NCI-H1105 (cell line): ENCODE measurements around the gene DHODH.

Source experiments
- DNase-seq: peaks from one replicate; lab custom pipeline; 2025; lab: John Stamatoyannopoulos, UW

DHODH gene

GRCh38 chr16:72013888-72014581 is 5.5 kb downstream of the DHODH start:
- DNase-seq: no peak

GRCh38 chr16:72014675-72015074 is 6.1 kb downstream of the DHODH start:
- no peak for DNase-seq

DNA sequence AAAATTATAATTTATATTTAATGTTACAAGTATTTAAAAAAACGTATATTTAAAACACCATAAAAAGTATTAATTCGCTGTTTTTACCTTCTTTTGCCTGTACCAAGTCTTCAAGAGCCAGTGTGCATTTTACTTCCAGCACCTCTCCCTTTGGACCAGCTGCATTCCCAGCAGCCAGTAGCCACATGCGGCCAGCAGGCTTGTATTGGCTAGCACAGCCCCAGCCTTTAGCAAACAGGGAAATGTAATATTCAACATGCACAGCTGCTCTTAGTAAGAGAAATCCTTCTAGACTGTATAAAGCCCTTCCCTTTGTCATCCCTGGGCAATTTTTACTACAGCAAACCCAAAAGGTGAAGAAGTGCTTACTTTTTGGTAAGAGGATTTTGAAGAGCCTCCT is 6.6 kb downstream of the DHODH start:
- DNase-seq: no peak

DNA sequence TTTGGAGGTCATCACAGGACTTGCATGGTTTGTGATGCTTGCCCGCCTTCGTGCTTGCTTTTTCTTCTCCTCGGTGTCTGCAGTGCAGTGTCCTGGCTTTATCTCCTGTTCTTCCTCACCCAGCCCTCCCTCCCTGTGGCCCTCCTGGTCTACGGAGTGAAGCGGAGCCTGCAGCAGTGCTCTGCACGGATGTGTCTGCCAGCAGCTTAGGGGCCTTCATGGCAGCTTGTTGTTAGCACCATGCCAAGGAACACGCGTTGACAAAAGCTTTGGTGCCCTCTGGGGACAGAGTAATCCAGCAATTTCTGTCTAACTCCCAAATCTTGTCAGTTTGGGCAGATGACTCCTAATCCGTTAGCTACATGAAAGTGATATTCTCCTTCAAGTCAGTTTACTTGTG is 9.9 kb downstream of the DHODH start:
- DNase-seq: no peak

DNA sequence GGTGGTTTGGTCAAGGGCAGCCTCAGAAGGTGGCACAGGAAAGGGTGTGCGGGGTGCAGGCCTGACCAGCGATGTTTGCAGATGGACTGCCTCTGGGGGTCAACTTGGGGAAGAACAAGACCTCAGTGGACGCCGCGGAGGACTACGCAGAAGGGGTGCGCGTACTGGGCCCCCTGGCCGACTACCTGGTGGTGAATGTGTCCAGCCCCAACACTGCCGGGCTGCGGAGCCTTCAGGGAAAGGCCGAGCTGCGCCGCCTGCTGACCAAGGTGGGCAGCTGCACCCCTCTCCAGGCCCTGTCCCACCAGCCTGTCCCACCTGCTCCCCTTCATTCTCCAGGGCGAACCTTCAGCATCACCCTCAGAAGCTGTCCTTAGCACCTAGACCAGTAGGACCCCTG is 12.5 kb downstream of the DHODH start:
- DNase-seq: no peak

DNA sequence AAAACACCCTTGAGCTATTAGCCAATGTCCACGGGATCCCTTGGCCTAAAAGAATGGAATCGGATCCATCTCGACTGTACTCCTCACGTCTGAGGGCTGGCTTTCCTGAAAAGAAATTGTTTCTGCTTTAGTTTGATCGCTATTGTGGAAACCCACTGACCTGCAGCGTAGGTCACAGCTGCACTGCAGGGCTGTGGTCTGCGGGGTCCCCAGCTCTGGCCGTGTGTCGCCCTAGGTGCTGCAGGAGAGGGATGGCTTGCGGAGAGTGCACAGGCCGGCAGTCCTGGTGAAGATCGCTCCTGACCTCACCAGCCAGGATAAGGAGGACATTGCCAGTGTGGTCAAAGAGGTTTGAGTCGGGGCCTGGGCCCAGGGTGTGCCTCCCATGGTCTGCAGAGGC is 13.6 kb downstream of the DHODH start:
- DNase-seq: no peak

- DNase-seq: no peak
These were observed 15.4 kb downstream of the DHODH start for GRCh38 chr16:72023962-72024361.

GRCh38 chr16:72024862-72025382 is 16.4 kb downstream of the DHODH start:
- DNase-seq: no peak

- no peak for DNase-seq
These were observed 17.0 kb downstream of the DHODH start for GRCh38 chr16:72025404-72026114.

- no peak for DNase-seq
These were observed 19.3 kb downstream of the DHODH start for GRCh38 chr16:72027669-72028378.

DNA sequence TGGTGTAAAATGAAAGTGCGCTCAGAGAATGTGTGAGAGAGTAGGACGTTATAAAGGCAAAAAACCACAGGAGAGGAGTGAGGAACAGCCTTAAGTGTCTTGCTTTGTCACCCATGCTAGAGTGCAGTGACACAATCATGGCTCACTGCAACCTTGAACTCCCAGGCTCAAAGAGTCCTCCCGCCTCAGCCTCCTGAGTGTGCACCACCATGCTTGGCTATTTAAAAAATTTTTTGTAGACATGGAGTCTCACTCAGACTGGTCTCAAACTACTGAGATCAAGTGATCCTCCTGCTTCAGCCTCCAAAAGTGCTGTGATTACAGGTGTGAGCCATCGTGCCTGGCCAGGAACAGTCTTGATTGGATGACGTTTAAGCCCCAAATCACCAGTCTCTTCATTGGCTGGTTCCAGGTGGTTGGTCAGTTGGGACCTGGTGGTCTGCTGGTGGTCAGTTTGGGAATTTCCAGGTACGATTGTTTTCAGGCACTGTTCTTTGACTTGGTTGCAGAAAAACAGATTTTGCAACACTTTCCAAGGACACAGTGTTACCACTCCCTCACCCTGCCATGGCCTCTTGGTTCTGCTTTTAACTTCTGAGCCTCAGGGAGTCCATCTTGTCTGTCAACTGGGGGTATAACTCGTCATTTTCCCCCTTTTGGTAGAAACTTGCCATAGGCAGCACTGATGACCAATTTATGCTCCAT is 21.2 kb downstream of the DHODH start:
- no peak for DNase-seq

- no peak for DNase-seq
These were observed 24.9 kb downstream of the DHODH start for GRCh38 chr16:72033437-72033836.

DNA sequence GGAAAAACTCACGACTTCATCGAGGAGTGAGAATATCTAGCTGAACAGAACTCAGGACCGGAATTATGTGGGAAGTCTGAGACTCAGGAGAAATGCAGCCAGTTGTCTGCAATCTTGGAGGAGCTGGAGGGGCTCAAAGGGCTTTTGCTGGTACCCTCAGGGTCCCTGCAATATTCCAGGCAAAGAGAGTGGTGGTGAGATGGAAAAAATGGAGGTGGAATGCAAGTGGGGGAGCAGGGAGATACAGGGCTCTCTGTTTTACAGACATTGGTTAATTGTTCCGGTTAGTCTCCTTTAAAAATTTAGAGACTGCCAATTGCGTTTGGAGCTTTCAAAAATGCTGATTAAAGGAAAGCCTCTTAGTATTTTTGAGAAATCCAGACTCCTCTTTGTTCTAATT is 27.6 kb downstream of the DHODH start:
- no peak for DNase-seq

DNA sequence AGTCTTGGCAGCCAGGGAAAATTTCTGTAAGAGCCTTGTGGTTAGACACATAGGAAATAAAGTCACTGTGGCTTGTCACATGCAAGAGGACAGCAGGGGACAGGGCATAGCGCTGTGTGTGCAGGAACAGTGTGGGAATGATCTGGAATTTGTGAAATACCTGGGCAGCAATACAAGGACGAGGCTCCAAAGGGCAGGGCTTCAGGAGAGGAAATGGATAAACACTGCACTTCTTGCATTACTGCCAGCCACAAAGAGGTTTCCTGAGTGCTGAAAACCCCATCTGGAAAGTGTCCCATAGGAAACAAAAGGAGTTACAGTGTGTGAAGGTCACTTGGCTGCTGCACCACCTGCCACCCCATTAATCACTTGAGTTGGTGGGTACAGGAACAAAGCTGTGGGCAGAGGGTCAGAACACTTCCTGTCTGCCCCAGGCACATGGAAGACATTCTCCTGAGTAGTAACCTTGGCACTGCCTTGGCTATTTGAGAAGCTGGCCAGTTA is 33.7 kb downstream of the DHODH start:
- DNase-seq: no peak

GRCh38 chr16:72043058-72043457 is 34.5 kb downstream of the DHODH start:
- DNase-seq: no peak

GRCh38 chr16:72043539-72043938 is 35.0 kb downstream of the DHODH start:
- DNase-seq: no peak

DNA sequence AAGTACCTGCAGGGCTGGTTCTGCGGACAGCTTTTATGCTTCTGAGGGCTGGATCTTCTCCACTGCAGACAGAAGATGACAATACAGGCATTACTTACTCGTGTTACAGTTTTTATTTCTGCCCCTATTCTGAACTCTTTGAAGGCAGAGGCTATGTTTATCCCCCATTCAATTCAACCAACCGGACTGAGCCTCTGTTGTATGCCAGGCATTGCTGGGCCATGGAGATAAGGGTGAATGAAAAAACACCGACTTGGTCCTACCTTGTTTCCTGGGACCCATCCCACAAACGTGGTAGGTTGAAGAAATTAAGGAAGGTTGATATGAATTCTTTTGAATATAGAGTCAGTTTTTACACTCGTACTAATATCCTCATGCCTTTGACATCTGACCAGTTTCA is 35.8 kb downstream of the DHODH start:
- DNase-seq: no peak

- no peak for DNase-seq
These were observed 36.3 kb downstream of the DHODH start for GRCh38 chr16:72044825-72045359.

DNA sequence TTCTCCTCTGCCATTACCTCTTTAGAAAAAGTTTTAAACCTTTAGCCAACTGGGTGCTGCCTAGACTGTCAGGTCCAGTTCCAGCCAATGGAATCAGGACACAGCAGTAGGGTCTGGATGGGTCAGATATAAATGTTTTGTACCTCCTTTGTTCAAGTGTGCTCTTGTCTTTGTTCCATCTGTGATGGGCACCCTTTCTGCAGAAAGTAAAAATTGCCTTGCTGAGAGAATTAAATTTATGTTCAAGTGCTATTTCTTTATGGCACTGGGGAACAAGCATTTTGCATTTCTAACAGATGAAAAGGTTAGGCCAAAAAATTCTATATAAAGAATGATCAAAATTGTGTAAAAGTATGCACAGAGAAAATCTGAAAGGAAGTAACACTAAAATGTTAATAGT is 40.6 kb downstream of the DHODH start:
- DNase-seq: no peak

DNA sequence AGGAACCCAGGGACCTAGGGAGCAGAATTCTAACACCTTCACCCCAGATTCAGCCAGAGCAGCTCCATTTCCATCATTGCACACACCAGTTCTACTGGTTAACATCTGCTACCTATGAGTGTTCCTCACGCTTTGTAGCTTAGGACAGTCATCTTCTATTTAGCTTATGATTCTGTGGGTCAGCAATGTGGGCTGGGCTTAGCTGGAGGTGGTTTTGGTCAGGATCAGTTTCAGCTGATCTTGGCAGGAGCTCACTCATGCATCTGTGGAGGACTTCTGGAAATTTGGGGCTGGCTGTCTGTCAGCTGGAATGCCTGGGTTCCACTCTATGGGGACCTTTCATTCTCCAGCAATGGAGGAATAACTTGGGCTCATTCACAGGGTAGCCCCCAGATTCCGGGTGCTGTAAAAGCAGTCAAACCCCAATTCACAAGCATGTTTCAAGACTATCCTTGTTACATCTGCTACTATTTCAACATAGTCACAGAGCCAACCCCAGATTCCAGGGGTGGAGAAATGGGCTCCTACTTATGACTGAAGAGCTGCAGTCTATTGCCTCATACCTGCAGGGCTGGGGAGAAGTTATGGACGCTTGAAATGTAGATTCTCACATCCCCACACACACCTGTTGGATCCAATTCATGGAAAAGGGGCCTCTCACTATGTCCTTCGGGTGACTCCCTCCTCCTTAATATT is 42.4 kb downstream of the DHODH start:
- no peak for DNase-seq

- DNase-seq: no peak
These were observed 43.3 kb downstream of the DHODH start for GRCh38 chr16:72051818-72052217.
